ENCODE measurements around the gene SEC14L2.
"Not testable (repeated sequence)": the region's sequence is repeated elsewhere in the genome, so short reads cannot be mapped to it uniquely, and the experiment has no call there.

SEC14L2 gene

GRCh38 chr22:30398685-30399680 is 2.2 kb downstream of the SEC14L2 start:
- no peak overlapping the region for H3K27ac ChIP-seq (ENCODE audit: low read depth, low read length)
- no peaks in the 10 kb centered on the region for H3K27me3 ChIP-seq (ENCODE audit: low read length)
- no peaks in the 10 kb centered on the region for H3K36me3 ChIP-seq (ENCODE audit: low read length)
- H3F3A ChIP-seq (ENCODE audit: insufficient read depth), result no peaks in the 10 kb centered on the region
- no peak overlapping the region for H3K4me2 ChIP-seq (ENCODE audit: low read depth, low read length, poor library complexity, severe bottlenecking)
- no peak overlapping the region for H2AFZ ChIP-seq (ENCODE audit: low read depth, low read length, severe bottlenecking)
- no peaks in the 10 kb centered on the region for H3K9me3 ChIP-seq (ENCODE audit: insufficient read depth, low read length)
- H3K79me2 ChIP-seq (ENCODE audit: insufficient read depth, low read length), result no peaks in the 10 kb centered on the region
- no peak overlapping the region for H3K4me3 ChIP-seq (ENCODE audit: insufficient read depth, low read length, poor library complexity, severe bottlenecking)
- H4K20me1 ChIP-seq (ENCODE audit: low read depth, low read length), result no peaks in the 10 kb centered on the region
- H3K9ac ChIP-seq (ENCODE audit: low read length), result no peak overlapping the region
- no peak for TF ChIP-seq EZH2phosphoT487 (conservative IDR thresholded peaks at IDR 0.05; ENCODE audit: low read length)
- no peak for TF ChIP-seq CTCF (IDR thresholded peaks at IDR 0.05; ENCODE audit: insufficient read depth, low read length, poor library complexity, severe bottlenecking)
- H3K9me2 ChIP-seq (replicated peaks; ENCODE audit: insufficient read depth, low read length), result no peaks in the 10 kb centered on the region

- no peaks in the 10 kb centered on the region for H3K79me2 ChIP-seq (ENCODE audit: insufficient read depth, low read length)
- no peak overlapping the region for H3K4me3 ChIP-seq (ENCODE audit: insufficient read depth, low read length, poor library complexity, severe bottlenecking)
- no peaks in the 10 kb centered on the region for H3K27me3 ChIP-seq (ENCODE audit: low read length)
- H3K9ac ChIP-seq (ENCODE audit: low read length), result no peak overlapping the region
- H3F3A ChIP-seq (ENCODE audit: insufficient read depth), result no peaks in the 10 kb centered on the region
- H4K20me1 ChIP-seq (ENCODE audit: low read depth, low read length), result no peaks in the 10 kb centered on the region
- no peak overlapping the region for H3K27ac ChIP-seq (ENCODE audit: low read depth, low read length)
- no peaks in the 10 kb centered on the region for H3K9me2 ChIP-seq (replicated peaks; ENCODE audit: insufficient read depth, low read length)
- H3K4me2 ChIP-seq (ENCODE audit: low read depth, low read length, poor library complexity, severe bottlenecking), result no peak overlapping the region
- no peak overlapping the region for H2AFZ ChIP-seq (ENCODE audit: low read depth, low read length, severe bottlenecking)
- H3K36me3 ChIP-seq (ENCODE audit: low read length), result no peaks in the 10 kb centered on the region
- no peaks in the 10 kb centered on the region for H3K9me3 ChIP-seq (ENCODE audit: insufficient read depth, low read length)
- TF ChIP-seq EZH2phosphoT487 (conservative IDR thresholded peaks at IDR 0.05; ENCODE audit: low read length), result no peak
Measured at GRCh38 chr22:30399718-30400117, 2.9 kb downstream of the SEC14L2 start.

- Histone ChIP-seq H3F3A (ENCODE audit: insufficient read depth) (no peaks in the 10 kb centered on the region), H3K9ac (ENCODE audit: low read length) (no peak overlapping the region), H3K9me2 (replicated peaks; ENCODE audit: insufficient read depth, low read length) (no peaks in the 10 kb centered on the region), H3K4me3 (ENCODE audit: insufficient read depth, low read length, poor library complexity, severe bottlenecking) (no peak overlapping the region), H3K36me3 (ENCODE audit: low read length) (no peaks in the 10 kb centered on the region), H3K9me3 (ENCODE audit: insufficient read depth, low read length) (no peaks in the 10 kb centered on the region), H3K4me2 (ENCODE audit: low read depth, low read length, poor library complexity, severe bottlenecking) (no peak overlapping the region), H3K27ac (ENCODE audit: low read depth, low read length) (no peak overlapping the region), H3K27me3 (ENCODE audit: low read length) (no peaks in the 10 kb centered on the region), H2AFZ (ENCODE audit: low read depth, low read length, severe bottlenecking) (no peak overlapping the region), H3K79me2 (ENCODE audit: insufficient read depth, low read length) (no peaks in the 10 kb centered on the region), H4K20me1 (ENCODE audit: low read depth, low read length) (no peaks in the 10 kb centered on the region)
- TF ChIP-seq EZH2phosphoT487 (conservative IDR thresholded peaks at IDR 0.05; ENCODE audit: low read length), result no peak
- no peak for TF ChIP-seq CTCF (IDR thresholded peaks at IDR 0.05; ENCODE audit: insufficient read depth, low read length, poor library complexity, severe bottlenecking)
Measured at GRCh38 chr22:30400159-30400558, 3.3 kb downstream of the SEC14L2 start.

GRCh38 chr22:30401024-30401423 is 4.2 kb downstream of the SEC14L2 start:
- not testable (repeated sequence) for H3K27ac ChIP-seq (ENCODE audit: low read depth, low read length)

More at GRCh38 chr22:30401024-30401423, 4.2 kb downstream of the SEC14L2 start:
- H4K20me1 ChIP-seq (ENCODE audit: low read depth, low read length); H2AFZ ChIP-seq (ENCODE audit: low read depth, low read length, severe bottlenecking); H3K9me3 ChIP-seq (ENCODE audit: insufficient read depth, low read length); H3K9me2 ChIP-seq (replicated peaks; ENCODE audit: insufficient read depth, low read length); H3K36me3 ChIP-seq (ENCODE audit: low read length); H3K27me3 ChIP-seq (ENCODE audit: low read length); H3F3A ChIP-seq (ENCODE audit: insufficient read depth); H3K9ac ChIP-seq (ENCODE audit: low read length); H3K4me3 ChIP-seq (ENCODE audit: insufficient read depth, low read length, poor library complexity, severe bottlenecking); H3K79me2 ChIP-seq (ENCODE audit: insufficient read depth, low read length); H3K4me2 ChIP-seq (ENCODE audit: low read depth, low read length, poor library complexity, severe bottlenecking): not testable (repeated sequence)
